VCaP (cell line): ENCODE results near the gene COL13A1.

ENCODE experiments used
- H3K27ac ChIP-seq: fragments of 450-650 bp; 2 replicates; pipeline ENCODE4 v1.5.1; 2017
- TF ChIP-seq, protein P1 (sequence below): fragments of 450-650 bp; conservative IDR thresholded peaks from 2 replicates; pipeline ENCODE4 v1.5.1; 2017; ENCODE audit warnings: mild to moderate bottlenecking, moderate library complexity

The COL13A1 gene

GRCh38 chr10:69953851-69954250, 152.1 kb downstream of the COL13A1 start:
- no peak overlapping the region for H3K27ac ChIP-seq
- TF ChIP-seq, protein P1, sequence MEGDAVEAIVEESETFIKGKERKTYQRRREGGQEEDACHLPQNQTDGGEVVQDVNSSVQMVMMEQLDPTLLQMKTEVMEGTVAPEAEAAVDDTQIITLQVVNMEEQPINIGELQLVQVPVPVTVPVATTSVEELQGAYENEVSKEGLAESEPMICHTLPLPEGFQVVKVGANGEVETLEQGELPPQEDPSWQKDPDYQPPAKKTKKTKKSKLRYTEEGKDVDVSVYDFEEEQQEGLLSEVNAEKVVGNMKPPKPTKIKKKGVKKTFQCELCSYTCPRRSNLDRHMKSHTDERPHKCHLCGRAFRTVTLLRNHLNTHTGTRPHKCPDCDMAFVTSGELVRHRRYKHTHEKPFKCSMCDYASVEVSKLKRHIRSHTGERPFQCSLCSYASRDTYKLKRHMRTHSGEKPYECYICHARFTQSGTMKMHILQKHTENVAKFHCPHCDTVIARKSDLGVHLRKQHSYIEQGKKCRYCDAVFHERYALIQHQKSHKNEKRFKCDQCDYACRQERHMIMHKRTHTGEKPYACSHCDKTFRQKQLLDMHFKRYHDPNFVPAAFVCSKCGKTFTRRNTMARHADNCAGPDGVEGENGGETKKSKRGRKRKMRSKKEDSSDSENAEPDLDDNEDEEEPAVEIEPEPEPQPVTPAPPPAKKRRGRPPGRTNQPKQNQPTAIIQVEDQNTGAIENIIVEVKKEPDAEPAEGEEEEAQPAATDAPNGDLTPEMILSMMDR: no peak

DNA sequence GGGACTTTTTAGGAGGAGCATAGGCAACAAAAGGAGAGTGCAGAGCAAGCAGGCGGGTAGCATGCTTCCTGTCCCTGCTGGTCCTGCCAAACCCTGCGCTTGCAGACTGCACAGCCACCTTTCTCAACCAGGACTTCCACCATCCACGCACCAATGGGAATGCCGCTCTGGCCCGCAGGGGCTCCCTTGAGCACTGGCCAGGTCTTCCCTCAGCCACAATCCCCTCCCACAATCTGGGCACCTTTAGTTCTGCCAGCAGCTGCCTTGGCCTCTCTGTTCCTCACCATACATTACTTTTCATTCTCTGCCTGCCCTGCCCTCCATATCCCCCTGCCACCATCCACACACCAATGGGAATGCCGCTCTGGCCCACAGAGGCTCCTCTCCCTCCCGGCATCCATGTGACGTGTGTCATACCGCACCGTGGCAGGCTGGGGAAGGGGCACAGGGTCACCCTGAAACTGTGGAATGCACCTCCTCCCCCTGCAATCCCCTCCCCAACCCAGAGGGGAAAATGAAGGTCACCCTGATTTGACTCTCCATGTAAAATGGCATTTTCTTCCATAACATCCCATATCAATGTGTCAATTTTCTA, 153.6 kb downstream of the COL13A1 start:
- no peak overlapping the region for H3K27ac ChIP-seq
- TF ChIP-seq, protein P1: no peak

GRCh38 chr10:69955897-69956740, 154.4 kb downstream of the COL13A1 start:
- H3K27ac ChIP-seq: no peak overlapping the region
- TF ChIP-seq, protein P1: no peak

DNA sequence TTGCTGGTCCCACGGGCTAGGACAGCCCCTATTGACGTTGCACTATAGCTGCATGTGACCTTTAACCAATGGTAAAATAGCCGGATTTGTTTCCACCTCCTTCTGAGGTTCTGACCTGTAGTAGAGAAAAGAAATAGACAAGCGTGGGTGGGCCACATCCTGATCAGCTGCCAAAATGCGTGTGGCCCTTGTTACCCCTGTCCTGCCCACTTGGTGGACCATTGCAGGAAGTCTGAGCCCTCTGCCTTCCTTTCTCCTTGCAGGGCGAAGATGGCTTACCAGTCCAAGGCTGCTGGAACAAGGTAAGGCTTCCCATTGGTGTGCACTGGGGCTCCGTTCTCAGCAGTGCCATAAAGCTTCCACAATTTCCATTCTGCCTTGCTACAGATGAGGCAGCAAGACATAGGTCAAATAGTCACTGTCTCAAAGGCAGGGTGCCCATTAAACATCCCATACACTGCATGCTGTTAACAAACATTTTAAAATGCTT, 155.1 kb downstream of the COL13A1 start:
- H3K27ac ChIP-seq: no peak overlapping the region
- TF ChIP-seq, protein P1: no peak

DNA sequence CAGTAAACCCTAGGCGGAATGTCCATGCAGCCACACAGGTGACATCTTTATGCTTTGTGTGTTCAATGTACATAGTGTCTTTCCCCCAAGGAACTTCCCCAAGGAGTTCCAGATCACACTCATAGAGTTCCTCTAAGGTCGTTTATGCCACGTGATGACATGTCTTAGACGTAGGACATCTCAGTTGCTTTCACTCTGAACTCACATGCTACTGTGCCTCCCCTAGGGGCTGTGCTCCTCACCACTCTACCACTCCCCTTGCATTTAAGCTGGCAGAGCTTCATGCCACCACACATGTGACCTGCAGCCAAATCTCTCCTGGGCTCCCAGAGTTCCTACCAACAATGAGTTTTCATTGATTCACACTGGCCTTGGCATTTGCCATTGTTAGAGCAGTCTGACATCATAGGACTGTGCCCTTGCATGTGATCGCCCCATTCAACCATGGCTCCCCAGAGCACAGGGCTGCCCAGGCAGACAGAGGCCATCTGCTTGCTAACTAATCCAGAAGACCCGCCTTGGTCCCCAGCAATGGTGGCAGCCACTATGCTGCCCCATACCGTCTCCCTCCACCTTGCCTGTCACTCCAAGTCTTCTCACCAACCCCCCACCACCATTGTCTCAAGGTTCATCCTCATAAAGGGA, 155.7 kb downstream of the COL13A1 start:
- H3K27ac ChIP-seq: no peak overlapping the region
- TF ChIP-seq, protein P1: no peak

DNA sequence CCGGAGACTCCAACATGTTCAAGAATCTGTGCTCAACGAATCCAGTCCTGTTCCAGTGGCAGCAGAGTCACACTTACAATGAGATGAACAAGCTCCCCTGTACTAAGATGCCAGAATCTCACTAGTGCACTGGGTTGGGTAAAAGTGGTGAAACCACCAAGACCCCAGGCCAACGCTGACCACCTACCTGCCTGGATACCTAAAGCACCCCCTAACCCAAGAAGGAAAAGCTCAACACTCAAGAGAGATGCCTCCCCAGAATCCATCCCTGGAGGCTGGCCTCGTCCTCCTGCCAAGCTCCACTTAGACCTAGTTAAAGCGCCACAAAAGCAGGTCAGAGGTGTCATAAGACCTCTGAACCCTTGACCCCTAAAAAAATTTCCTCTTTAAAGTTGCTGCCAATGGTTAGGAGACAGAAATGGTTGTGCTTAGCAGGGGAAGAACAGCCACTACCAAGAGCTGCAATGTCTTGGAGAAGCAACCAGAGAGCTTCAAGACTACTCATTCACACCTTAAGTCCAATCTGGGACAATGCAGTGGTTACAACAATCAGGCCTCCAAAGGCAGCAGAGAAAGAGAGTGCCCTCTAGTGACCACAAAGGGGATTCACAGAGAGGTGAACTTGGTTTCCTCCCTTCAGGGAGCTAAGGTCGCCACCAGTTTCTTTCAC, 156.3 kb downstream of the COL13A1 start:
- no peak overlapping the region for H3K27ac ChIP-seq
- TF ChIP-seq, protein P1: peak; percentile 86

DNA sequence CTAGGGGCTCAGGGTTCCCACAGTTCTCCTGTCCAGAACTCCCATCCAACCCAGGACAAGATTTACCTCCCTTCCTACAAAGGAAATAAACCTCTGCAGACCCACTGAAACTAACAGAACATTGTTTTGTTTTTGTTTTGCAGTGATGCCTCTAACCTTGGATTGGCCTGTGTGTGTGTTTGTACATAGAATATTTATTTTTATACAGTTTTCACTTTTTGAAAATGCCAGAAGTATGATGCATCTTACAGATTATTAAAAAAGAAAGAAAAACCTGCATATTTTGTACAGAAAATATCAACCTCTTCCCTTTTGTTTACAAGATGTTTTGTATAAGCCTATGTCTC, 156.8 kb downstream of the COL13A1 start:
- TF ChIP-seq, protein P1: peak; percentile 53
- H3K27ac ChIP-seq: no peak overlapping the region
